Ishikawa (cell line): ENCODE measurements around the gene NOSTRIN.

Source experiments
- CEBPB ChIP-seq: IDR thresholded peaks from 2 replicates; pipeline ENCODE4 v1.6.1; 2012
- CREB1 ChIP-seq: IDR thresholded peaks from 2 replicates; pipeline ENCODE4 v1.6.1; 2012; ENCODE audit warnings: low read depth
- EGR1 ChIP-seq: IDR thresholded peaks from 2 replicates; pipeline ENCODE4 v1.6.1; 2012
- EP300 ChIP-seq: IDR thresholded peaks from 2 replicates; pipeline ENCODE4 v1.6.1; 2012; ENCODE audit warnings: borderline replicate concordance
- FOXM1 ChIP-seq: IDR thresholded peaks from 2 replicates; pipeline ENCODE4 v1.6.1; 2012; ENCODE audit warnings: low read depth, borderline replicate concordance
- NFIC ChIP-seq: IDR thresholded peaks from 2 replicates; pipeline ENCODE4 v1.6.1; 2012
- RAD21 ChIP-seq: IDR thresholded peaks from 2 replicates; pipeline ENCODE4 v1.6.1; 2012; ENCODE audit warnings: low read depth
- TAF1 ChIP-seq: IDR thresholded peaks from 2 replicates; pipeline ENCODE4 v1.6.1; 2012; ENCODE audit warnings: low read depth, mild to moderate bottlenecking
- TCF12 ChIP-seq: IDR thresholded peaks from 2 replicates; pipeline ENCODE4 v1.6.1; 2012; ENCODE audit warnings: low read depth
- TEAD4 ChIP-seq: IDR thresholded peaks from 2 replicates; pipeline ENCODE4 v1.6.1; 2012
- YY1 ChIP-seq: IDR thresholded peaks from 2 replicates; pipeline ENCODE4 v1.6.1; 2012; ENCODE audit warnings: low read depth
- ZBTB7A ChIP-seq: IDR thresholded peaks from 2 replicates; pipeline ENCODE4 v1.6.1; 2012; ENCODE audit warnings: low read depth
- TF ChIP-seq, protein P1 (sequence below): IDR thresholded peaks from 2 replicates; pipeline ENCODE4 v1.6.1; 2012
- TF ChIP-seq, protein P2 (sequence below): IDR thresholded peaks from 2 replicates; pipeline ENCODE4 v1.6.1; 2012; ENCODE audit warnings: low read depth, mild to moderate bottlenecking
- TF ChIP-seq, protein P3 (sequence below): IDR thresholded peaks from 2 replicates; pipeline ENCODE4 v1.6.1; 2012

The NOSTRIN gene

DNA sequence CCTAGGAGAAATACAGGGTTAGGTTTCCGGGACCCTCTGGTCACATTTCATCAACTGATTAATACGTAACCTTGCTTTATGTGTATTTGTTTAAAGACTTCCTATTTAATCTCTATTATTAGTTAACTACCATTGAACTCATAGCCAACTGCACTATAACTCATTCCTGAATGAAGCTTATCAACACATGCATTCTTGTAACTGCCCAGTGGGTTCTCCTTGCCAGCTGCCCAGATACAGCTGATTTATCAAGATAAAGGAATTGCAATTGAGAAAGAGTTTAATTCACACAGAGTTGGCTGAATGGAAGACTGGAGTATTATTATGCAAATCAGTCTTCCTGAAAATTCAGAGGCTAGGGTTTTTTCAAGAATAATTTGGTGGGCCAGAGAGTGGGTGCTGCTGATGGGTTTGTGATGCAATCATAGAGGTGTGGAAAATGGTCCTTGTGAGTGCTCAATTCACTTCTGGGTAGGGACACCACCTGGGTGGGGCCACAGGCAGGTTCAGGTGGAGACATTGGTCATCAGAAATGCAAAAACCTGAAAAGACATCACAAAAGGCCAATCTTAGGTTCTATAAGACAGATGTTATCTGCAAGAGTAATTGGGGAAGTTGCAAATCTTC, 21.1 kb upstream of the NOSTRIN start:
- TF ChIP-seq, protein P1, sequence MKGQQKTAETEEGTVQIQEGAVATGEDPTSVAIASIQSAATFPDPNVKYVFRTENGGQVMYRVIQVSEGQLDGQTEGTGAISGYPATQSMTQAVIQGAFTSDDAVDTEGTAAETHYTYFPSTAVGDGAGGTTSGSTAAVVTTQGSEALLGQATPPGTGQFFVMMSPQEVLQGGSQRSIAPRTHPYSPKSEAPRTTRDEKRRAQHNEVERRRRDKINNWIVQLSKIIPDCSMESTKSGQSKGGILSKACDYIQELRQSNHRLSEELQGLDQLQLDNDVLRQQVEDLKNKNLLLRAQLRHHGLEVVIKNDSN = no peak

DNA sequence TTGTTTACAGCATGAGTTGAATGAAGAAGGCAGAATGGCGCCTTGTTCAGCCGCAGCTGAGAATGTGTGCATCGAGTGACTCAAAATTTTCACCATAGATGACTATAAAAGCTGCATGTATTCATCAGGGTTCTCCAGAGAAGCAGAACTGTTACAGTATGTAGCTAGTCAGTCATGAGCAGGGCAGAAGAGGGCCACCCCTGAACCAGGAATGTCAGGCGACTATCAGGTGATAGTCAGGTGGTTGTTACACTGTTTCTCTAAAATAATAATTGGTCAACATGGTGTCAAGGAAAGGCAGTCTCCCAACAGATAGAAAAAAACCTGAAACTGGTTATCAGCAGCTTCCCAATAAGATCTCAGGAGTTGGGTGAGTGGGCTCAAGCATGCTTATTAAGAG, 20.2 kb upstream of the NOSTRIN start:
- TF ChIP-seq, protein P2, sequence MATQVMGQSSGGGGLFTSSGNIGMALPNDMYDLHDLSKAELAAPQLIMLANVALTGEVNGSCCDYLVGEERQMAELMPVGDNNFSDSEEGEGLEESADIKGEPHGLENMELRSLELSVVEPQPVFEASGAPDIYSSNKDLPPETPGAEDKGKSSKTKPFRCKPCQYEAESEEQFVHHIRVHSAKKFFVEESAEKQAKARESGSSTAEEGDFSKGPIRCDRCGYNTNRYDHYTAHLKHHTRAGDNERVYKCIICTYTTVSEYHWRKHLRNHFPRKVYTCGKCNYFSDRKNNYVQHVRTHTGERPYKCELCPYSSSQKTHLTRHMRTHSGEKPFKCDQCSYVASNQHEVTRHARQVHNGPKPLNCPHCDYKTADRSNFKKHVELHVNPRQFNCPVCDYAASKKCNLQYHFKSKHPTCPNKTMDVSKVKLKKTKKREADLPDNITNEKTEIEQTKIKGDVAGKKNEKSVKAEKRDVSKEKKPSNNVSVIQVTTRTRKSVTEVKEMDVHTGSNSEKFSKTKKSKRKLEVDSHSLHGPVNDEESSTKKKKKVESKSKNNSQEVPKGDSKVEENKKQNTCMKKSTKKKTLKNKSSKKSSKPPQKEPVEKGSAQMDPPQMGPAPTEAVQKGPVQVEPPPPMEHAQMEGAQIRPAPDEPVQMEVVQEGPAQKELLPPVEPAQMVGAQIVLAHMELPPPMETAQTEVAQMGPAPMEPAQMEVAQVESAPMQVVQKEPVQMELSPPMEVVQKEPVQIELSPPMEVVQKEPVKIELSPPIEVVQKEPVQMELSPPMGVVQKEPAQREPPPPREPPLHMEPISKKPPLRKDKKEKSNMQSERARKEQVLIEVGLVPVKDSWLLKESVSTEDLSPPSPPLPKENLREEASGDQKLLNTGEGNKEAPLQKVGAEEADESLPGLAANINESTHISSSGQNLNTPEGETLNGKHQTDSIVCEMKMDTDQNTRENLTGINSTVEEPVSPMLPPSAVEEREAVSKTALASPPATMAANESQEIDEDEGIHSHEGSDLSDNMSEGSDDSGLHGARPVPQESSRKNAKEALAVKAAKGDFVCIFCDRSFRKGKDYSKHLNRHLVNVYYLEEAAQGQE = no peak
- no peak for TF ChIP-seq YY1
- TF ChIP-seq, protein P1 = no peak
- TF ChIP-seq, protein P3, sequence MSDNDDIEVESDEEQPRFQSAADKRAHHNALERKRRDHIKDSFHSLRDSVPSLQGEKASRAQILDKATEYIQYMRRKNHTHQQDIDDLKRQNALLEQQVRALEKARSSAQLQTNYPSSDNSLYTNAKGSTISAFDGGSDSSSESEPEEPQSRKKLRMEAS = no peak
- no peak for TF ChIP-seq TEAD4

DNA sequence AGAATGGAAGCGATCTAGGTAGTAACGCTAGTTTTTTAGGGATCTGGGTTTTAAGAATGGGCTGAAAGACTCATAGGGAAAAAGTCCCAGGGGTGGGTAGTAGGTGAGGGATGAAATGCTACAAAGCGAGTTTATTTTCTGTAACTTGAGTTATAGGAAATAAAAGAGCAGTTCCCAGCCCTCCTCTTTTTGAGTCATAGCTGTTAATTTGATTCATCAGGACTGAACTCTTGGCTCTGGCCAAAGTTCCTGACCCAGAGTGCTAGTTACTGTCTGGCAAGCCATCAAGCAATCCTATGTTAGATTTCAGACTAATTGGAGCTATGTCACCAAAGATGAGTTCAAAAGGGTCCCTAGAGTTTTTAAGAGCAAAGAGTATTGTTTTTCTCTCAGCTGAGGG, 17.4 kb upstream of the NOSTRIN start:
- no peak for TF ChIP-seq TCF12

DNA sequence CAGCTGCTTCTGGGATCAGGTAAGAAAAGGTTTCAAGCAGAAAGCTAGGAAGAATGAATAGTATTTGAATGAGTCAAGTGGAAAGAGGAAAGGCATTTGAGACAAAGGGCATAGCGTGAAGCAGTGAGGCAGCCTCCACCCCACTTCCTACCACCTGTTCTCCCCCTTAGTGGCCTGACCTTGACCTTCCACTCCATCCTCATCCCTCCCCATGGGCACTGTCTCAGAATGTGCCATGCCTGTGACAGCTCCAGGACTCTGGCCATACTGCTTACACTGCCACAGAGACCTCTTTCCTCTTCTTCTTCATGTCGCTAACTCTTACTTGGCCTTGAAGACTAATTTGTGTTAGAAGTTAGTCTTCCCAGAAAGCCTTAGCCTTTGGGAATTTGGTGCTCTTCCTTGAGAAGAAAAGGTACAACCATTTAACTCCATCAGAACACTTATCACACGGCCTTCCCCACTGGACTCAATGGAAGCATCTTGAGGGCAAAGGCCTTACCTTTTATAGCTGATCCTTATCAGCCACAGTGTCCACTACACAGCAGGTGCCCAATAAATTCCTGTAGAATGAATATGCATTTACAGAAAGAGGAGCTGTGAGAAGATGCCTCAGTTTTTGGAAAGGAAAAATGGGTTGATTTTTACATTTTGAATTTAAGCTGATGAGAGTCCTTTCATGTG, 15.2 kb upstream of the NOSTRIN start:
- TF ChIP-seq ZBTB7A = no peak
- no peak for TF ChIP-seq RAD21
- TF ChIP-seq TCF12 = no peak
- TF ChIP-seq, protein P1 = no peak
- TF ChIP-seq CEBPB = no peak

DNA sequence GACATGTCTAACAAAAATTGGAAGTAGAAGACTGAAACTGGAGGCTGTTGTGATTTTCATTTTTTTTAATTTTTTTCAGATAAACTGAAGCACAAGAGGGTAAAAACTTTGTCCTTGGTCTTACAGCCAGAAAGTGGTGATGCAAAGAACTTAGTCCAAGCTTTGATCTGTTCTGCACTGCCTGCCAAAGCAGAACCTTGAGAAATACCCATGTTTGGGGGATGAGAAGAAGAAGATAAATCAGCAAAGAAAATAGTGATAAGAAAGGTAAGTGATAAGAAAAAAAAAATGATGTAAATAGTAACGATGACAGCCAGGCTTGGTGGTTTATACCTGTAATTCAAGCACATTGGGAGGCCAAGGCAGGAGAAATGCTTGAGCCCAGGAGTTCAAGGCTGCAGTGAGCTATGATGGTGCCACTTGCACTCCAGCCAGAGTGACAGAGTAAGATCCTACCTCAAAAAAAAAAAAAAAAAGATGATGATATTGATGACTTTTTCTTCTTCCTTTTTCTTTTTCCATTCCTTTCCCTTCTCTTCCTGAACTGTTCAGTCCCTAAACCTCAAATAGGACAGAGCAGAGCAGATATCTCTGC, 14.6 kb upstream of the NOSTRIN start:
- TF ChIP-seq FOXM1 (no peak), EP300 (no peak), CREB1 (no peak), NFIC (no peak), TCF12 (no peak), ZBTB7A (no peak), RAD21 (no peak), EGR1 (no peak), YY1 (no peak), TAF1 (no peak), TEAD4 (no peak), CEBPB (no peak)
- TF ChIP-seq, protein P1 = no peak
- TF ChIP-seq, protein P2 = no peak
- TF ChIP-seq, protein P3 = no peak

DNA sequence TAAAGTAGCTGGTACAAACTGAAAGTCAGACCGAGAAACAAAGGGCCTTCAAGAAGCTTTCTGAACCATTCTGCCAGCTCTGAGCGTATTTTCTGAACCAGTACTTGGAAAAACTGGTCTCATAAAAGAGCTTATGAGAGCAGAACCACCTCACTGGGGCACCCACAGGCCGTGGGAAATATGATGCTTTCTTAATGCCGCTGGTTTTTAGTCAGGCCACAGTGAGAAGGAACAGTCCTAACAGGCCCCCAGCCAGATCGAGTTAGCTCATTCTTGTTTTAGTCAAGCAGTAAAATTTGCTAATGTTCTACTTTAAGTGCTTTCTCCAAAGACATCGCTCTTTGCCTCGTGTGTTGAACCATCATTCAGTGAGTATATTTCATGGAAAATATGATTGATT, 12.7 kb upstream of the NOSTRIN start:
- TF ChIP-seq, protein P3 = no peak
- TF ChIP-seq FOXM1 = no peak
- TF ChIP-seq CREB1 = no peak
- TF ChIP-seq TAF1 = no peak
- no peak for TF ChIP-seq RAD21
